Peyer's patch (tissue), 4 donors: Measurements from ENCODE around the gene CAPZA2.

Source experiments
- POLR2A ChIP-seq, 2 donors: fragments of 450-650 bp; IDR thresholded peaks; one replicate each; pipeline ENCODE4 v1.5.1; 2017; ENCODE audit warnings: antibody characterized with exemption in 2 of 2, mild to moderate bottlenecking in 2 of 2, moderate library complexity in 2 of 2
- TF ChIP-seq, protein P1 (sequence below), 6 experiments: fragments of 450-650 bp in 4 of 6; fragments of 200-600 bp in 2 of 6; sonication (generic) in 1 of 6; IDR thresholded peaks; one replicate each; pipeline ENCODE4 v1.5.1; 2017 to 2019; ENCODE audit warnings: antibody characterized with exemption in 6 of 6, mild to moderate bottlenecking in 3 of 6, moderate library complexity in 1 of 6

- TF ChIP-seq, protein P1, sequence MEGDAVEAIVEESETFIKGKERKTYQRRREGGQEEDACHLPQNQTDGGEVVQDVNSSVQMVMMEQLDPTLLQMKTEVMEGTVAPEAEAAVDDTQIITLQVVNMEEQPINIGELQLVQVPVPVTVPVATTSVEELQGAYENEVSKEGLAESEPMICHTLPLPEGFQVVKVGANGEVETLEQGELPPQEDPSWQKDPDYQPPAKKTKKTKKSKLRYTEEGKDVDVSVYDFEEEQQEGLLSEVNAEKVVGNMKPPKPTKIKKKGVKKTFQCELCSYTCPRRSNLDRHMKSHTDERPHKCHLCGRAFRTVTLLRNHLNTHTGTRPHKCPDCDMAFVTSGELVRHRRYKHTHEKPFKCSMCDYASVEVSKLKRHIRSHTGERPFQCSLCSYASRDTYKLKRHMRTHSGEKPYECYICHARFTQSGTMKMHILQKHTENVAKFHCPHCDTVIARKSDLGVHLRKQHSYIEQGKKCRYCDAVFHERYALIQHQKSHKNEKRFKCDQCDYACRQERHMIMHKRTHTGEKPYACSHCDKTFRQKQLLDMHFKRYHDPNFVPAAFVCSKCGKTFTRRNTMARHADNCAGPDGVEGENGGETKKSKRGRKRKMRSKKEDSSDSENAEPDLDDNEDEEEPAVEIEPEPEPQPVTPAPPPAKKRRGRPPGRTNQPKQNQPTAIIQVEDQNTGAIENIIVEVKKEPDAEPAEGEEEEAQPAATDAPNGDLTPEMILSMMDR (IDR thresholded peaks at IDR 0.05) = no peak
- TF ChIP-seq POLR2A (IDR thresholded peaks at IDR 0.05) = no peak
Measured at GRCh38 chr7:116902867-116903266, 40.5 kb downstream of the CAPZA2 start.
